HPDE6-E6E7 (cell line): ENCODE results near the gene ALK.
"Not testable (repeated sequence)": the region's sequence is repeated elsewhere in the genome, so short reads cannot be mapped to it uniquely, and the experiment has no call there.

Source experiments
- DNase-seq: peaks from one replicate; pipeline ENCODE4 v3.0.0; 2011; ENCODE audit warnings: missing footprints; ENCODE audit errors: extremely low spot score

ALK gene

DNA sequence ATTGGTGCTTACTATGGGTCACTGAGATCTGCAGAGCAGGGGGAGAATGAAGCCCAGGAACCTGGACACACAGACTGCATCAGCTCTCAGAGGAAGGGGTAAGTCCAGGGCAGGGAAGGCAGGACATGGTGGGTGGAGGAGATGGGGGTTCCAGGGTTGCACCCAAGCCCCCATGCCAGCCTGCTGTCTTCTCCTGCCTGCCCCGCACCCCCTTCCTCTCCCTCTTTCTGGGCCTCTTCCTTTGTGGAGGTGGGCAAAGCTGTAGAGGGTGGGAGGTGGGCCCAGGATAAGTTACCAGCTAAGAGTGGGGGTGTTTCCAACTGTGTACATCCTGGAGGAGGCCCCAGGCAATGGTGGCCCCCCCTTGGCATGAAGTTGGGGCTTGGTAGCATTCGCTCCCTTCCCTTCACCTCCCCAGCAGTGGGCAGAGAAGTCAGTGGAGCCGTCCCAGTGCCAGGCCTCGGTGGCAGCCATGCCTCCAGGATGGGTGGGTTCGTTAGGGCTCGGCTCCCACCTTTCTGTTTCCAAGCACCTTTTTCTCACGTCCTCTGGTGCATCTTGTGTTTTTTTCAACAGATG, 674.0 kb downstream of the ALK start:
- no peak for DNase-seq

DNA sequence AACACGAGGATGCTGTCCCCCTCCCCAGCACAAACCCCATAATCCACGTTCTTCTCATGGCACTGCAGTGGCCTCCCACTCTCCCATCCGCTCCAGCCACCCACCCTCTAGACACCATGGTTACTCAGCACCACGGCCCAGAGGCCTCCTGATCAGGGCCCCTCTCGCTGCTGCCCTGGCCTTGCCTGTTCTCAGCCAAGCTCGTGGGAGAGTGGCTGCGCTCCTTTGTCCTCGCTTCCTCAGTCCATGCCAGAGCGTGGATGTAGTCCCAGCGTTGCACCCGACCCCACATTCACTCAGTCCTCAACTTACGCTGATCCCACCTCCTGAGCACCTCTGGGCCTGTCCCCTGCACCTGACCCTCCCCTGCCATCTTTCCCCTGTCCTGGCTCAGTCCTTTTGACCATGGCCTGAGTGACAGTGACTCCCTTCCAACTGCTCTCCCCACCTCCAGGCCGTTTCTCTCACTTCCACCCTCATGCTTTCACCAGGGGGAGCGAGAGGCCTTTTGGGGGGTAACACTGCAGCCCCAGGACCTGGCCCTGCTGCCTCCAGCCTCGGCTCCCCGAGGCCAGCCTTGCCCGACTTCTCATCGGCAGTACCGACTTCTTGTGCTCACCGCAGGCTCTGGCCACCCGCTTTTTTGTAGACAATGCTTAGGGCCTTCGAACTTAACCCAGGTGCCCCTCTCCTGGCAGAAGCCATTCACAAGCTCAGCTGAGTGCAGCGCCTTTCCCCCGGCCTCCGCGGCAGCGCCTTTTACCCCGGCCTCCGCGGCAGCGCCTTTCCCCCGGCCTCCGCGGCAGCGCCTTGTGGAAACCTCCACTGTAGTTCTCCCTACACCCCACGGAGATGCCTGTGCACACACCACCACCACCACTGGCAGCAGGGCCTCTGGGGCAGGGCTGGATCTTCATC, 674.7 kb downstream of the ALK start:
- DNase-seq: no peak

DNA sequence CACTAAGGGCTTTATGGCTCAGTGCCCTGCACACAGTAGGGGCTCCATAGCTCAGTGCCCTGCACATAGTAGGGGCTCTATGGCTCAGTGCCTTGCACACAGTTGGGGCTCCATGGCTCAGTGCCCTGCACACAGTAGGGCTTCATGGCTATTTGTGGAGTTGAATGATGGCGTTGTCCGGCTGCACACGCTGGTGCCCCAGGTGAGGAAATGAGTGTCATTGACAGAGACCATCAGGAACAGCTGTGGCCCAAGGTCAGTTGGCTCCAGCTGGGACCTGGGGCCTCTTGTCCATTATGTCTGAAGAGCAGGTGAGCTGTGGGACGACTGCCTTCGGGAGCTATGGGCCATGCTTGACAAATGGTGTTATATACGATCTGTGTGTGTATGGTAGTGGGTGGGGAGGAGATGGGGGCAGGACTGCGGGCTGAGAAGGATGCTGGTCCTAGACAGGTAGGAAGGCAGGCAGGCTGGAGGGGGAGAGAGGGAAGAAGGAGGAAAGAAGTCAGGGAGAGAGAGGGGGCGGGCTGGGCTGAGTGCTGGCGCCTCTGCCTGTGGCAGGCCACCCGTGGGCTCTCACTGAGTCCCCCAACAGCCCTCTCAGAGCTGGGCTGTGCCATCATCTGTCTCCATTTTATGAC, 675.5 kb downstream of the ALK start:
- DNase-seq: no peak

DNA sequence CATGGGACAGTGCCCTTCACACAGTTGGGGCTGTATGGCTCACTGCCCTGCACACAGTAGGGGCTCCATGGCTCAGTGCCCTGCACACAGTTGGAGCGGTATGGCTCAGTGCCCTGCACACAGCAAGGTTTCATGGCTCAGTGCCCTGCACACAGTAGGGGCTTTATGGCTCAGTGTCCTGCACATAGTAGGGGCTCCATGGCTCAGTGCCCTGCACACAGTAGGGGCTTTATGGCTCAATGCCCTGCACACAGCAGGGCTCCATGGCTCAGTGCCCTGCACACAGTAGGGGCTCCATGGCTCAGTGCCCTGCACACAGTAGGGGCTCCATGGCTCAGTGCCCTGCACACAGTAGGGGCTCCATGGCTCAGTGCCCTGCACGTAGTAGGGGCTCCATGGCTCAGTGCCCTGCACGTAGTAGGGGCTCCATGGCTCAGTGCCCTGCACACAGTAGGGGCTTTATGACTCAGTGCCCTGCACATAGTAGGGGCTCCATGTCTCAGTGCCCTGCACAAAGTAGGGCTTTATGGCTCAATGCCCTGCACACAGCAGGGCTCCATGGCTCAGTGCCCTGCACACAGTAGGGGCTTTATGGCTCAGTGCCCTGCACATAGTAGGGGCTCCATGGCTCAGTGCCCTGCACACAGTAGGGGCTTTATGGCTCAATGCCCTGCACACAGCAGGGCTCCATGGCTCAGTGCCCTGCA, 676.2 kb downstream of the ALK start:
- DNase-seq: not testable (repeated sequence)

DNA sequence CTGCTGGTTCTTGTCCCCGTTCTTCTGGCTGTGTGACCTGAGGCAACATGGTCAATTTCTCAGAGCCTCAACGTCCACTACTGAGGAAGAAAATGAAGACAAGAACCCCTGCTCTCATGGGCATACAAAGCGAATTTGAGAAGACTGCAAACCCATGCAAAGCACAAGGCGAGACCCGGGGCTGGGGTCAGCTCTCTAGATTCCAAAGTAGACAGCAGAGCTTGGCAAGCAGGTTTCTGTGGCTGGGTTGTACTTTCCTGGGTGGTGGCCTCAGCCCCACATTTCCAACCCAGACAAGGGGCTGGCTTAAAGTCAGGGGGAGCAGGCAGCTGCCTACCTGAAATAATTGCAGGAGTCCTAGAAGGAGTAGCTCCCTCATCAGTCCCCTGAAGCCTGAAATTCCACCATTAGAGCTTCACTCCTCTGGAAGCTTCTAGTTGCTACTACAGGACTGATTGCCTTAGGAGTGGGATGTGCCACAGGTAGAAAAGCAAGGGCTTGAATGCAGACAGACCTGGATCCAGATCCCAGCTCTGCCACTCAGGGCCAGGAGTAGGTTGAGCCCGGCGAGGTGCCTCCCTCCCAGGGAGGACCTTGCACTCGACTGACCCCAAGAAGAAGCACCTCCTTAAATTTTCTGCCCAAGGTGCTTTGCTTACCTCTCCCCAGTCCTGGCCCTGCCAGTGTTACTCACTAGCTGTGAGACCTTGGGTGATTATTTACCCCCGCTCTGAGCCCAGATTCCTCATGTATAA, 678.6 kb downstream of the ALK start:
- no peak for DNase-seq

DNA sequence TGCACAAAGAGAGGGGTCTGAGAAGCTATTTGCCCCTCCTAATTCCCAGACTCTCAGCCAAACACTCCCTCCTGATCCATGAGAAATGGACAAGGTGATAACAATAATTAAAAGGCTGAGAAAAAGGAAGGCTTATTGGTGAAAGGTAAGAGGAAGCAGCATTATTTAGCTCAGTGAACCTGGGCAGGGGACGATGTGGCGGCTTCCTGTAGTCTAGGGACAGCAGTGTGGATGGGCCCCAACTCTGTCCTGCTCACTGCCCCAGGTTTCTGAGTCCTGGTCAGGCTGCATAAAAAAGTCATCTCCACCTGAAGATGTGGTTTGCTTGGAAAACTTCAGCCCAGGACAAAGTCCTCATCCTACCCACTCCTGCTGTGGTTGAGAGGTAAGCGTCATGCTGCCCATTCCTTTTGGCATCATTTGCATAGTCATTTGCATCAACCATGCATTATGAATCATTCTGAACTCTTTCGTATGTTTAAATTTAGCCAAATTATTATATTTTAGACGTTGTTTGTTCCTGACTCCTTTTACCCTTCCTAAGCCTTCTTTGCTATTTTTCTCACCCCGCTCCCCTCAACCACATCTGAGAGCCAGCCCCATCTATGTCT, 679.3 kb downstream of the ALK start:
- no peak for DNase-seq

DNA sequence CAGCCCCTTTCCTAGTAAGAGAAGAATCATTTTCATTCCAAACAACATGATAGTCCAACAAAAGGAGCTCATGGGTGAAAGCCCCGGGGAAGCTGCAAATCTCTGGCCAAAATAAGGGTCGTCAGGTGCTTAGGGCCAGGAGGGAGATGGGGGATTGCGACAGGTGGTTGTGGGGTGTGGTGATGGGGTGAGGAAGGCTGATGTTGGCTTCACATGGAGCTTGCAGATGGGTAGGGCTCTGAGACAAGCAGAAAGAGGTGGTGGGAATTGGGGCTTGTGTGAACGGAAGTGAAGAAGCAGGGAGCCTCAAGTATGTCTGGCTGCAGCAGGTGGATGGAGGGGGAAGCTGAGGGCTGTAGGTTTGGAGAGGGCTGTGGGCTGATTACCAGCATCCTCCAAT, 680.0 kb downstream of the ALK start:
- DNase-seq: no peak

DNA sequence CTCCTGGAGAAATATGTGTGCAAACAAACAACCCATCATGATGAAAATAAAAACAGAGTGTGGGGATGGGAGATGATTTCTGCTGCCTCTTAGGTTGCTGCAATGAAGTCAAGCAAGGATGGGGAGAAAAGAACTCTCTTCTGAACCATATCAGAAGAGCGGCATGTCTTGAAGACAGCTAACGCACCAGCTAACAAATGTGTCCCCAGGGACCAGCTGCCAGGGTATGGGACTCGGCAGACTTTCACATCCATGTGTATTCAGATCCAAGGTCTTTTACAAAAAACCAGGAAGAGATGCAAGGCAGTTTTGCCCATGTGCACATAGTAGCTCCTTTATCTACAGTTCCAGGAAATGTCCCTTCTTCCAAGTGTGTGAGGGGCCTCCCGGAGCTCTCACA, 680.8 kb downstream of the ALK start:
- no peak for DNase-seq

DNA sequence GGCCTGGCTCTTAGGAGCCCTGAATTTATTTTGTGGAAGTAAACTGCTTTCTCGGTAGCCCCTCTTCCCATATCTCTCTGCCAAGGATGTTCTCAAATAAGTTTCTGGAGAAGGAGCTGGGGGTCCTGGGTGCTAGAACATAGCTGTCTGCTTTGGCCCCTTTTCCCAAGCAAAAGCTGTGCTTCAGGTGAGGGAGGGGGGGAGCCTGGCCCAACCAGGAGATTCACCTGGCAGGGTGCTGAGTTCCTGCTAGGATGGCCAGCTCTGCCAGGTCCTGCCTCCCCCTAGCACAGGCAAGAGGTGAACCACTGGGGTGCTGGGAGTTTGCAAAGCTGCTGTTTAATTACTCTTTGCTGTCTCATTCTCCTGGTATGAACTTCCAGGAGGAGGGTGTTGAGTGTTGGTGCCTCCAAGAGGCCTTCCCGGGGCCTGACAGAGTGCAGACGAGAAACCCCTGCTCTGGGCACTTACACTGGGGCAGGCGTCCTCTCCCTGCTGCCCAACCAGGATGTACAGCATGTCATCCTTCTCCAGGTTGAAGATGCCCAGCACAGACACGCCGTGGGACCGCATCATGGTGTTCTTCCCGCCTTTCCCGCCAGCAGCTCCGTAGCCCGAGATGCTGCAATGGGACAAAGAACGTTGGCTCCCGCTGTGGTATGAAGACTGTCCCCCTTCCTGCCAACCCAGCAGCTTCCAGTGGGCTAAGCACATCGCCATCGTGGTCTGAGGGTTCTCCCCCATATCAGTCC, 682.0 kb downstream of the ALK start:
- DNase-seq: no peak

DNA sequence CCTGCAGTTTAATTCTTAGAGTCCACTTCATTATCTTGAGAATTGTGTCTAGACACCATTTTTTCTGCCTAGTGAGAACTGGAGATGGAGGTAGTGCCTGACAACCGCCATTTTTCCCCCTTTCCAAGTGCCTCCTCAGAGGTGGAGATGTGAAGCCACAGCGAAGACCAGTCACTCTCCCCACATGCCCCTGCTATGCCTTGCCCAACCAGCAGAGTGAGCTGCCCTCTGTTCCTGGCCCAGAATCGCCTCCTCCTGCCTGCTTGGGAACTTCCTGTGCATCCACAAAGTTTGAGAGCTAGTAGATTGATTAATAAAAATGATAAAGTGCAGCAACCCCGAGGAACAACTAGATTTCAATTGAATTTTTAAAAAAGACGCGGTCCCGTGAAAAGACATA, 682.9 kb downstream of the ALK start:
- DNase-seq: peak; percentile 39

DNA sequence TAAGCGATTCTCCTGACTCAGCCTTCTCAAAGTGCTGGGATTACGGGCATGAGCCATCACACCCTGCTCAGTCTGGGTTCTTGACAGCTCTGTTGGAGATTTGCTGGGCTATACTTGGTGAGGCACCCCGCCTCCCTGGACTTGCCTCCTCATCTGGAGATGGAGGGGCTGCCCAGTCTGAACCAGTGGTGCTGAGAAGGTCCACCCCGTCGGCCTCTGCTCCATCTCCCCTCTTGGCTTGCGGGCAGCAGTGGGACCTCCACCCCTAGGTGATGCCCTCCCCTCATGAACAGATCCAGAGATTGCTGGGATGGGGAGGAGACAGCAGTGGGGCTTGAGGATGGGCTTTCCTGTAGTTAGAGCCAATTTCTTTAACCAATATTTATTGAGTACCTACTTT, 685.3 kb downstream of the ALK start:
- DNase-seq: no peak

DNA sequence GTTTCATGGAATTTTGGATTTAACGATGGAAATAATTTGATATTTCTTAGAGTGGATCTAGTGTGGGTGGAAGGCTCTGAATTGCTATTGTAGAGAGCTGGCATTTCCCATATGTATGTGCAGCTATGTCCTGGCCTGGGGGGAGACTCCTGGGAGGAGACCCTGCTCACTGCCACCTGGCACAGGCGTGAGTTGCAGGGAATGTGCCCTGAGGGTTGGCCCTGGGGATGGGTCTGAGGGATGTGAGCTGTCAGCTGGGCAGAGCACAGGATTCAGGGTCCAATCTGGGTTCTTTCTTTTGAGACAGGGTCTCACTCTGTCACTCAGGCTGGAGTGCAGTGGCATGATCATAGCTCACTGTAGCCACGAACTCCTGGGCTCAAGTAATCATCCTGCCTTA, 686.0 kb downstream of the ALK start:
- no peak for DNase-seq

DNA sequence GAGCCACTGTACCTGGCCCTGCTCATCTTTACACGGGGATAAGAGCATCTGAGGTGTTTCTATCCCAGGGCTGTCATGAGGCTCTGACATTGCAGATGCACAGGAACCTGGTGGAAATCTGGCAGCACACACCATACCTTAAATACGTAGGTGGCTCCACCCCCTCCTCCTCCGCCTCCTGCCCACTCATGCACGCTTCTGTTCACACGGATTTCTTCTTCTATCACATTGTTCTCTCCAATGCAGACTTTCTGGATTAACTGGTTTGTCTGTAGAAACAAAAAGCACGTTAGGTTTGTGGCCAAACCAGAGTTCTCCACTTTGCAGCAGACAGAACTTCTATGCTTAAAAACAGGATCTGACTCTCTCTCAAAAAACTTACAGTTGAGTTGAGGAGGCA, 688.0 kb downstream of the ALK start:
- peak; percentile 41 for DNase-seq

DNA sequence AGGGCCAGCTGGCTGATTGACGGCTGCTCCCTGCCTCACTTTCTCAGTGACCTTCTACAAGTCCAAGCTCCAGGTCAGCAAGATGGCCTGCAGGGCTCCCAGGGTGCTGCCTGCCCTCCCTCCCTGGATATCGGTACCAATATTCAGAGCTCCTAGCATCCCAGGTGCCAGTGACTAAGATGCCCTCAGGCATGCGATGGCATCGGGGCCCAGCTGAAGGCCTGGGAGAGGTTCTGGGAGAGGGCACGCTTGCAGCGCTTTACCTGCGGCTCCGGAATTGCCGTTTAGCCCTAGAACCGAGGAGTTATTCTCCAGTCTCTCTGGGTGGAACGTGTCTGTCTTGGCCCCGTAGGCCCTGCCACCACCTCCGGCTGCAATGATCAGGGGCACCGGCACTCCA, 689.3 kb downstream of the ALK start:
- DNase-seq: no peak

DNA sequence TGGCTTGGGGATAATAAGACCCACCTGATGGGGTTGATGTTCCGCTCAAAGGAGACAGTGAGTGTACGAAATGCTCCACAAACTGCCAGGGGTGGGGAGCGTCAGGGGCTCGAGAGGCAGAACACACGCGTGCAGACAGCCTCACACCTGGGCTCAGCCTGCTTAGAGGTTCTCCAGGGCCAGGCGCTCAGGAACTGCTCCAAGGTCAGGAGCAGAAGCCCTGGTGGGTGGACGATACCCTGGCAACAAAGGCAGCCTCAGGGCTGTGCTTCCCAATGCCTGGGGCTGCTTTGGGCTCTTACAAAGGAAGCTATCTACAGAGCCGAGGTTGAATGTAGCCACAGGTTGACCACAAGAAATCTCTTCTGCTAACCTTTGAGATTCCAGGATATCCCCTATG, 691.7 kb downstream of the ALK start:
- DNase-seq: no peak

DNA sequence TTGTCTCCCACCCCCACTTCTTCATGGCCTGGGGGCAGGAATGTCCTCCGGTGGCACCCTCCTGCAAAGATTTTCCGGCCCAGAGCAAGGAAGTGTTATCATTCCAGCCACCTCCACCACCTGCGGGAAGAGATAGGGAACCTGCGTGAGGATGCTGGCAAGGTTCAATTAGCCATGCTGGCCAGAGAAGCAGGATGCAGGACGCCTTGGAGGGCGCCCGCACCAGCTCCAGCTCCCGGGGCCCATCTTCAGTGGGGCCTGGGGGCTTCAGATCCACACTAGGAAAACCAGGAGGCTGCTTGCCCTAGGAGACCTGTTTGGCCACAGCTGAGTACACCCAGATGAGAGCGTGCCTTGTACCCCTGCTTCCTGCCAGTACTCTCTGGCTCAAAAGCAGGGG, 692.4 kb downstream of the ALK start:
- no peak for DNase-seq

DNA sequence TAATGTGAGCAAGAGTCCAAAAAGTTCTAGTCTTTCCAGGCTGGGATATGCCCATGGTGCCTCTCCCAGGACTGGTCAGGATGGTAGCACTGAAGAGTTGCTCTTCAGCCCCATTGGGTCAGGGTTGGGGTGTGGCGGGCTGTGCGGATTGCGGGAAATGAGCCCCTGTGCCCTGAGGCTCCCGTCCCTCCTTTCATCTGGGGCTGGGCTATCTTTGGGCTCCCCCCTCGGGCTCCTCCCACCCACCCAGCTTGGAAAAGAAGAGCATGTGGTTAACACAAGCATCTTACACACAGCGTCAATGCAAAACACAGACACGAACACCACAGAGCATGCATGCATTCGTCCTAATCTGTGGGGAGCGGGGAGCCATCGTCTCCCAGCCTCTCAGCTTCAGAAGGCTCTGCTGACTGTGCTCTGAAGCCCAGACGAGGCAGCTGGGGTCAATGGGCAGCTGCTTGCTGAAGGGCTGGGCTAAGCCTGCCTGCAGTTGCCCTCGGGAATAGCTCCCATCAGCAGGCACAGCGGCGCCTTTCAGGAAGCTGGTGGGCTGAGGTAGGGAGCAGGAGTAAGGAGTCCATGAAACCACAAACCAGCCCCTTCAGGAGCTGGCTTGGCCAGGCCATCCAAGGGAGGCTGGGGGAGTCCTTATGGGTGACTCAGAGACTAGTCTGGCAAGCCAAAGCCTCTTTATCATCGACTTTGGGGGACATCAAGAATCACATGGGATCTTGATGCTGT, 693.3 kb downstream of the ALK start:
- no peak for DNase-seq

DNA sequence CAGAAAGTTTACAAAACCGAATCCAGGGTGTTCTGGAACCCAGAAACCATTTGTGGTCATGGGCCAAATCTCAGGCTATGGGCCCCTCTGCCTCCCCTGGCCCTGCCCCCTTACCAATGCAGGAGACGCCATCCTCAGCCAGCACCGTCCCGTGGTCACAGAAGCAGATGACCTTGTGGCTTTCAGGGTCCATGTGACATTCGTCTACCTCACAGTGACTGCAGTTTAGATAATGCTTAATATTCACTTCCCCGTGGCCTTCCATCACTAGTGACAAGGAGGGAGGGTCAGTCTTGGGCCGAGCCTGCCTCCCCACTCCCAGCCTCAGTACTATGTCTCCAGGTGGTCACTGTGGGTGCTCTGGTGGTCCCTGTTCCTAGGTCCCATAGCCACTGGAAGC, 694.6 kb downstream of the ALK start:
- no peak for DNase-seq

DNA sequence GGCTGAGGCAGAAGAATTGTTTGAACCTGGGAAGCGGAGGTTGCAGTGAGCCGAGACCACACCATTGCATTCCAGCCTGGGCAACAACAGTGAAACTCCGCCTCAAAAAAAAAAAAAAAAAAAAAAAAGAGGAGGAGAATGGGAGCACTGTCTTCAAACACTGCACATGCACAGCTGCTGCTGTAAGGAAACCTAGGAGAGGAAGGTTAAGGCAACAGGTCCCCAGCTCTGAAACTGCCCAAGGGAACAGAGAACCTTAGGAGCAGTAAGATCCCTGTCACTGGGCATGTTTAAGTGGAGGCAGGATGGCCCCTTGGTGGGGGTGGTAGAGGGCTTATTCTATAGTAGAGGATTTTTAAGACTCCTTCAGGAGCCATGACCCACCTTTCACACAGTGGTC, 695.0 kb downstream of the ALK start:
- no peak for DNase-seq

DNA sequence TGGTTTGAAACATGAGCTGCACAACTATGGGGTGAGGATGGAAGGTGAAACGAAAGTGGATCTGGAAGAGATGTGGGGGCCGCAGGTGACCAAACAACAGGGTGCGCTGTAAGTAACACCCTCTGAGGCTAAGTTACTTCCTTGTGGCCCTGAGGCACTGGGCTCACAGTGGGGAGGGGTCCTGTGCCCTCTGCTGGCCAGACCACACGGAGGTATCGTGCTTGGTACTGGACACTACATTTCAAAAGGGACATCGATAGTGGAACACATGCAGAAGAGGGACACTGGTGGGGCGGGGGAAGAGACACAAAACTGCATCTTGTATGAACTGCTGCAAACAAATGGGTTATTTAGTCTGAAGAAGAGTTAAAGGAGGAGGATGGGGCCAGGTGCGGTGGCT, 695.6 kb downstream of the ALK start:
- DNase-seq: no peak
